Measurements from ENCODE around the gene SH3BP4.
"Not testable (repeated sequence)": the region's sequence is repeated elsewhere in the genome, so short reads cannot be mapped to it uniquely, and the experiment has no call there.

Gene SH3BP4

DNA sequence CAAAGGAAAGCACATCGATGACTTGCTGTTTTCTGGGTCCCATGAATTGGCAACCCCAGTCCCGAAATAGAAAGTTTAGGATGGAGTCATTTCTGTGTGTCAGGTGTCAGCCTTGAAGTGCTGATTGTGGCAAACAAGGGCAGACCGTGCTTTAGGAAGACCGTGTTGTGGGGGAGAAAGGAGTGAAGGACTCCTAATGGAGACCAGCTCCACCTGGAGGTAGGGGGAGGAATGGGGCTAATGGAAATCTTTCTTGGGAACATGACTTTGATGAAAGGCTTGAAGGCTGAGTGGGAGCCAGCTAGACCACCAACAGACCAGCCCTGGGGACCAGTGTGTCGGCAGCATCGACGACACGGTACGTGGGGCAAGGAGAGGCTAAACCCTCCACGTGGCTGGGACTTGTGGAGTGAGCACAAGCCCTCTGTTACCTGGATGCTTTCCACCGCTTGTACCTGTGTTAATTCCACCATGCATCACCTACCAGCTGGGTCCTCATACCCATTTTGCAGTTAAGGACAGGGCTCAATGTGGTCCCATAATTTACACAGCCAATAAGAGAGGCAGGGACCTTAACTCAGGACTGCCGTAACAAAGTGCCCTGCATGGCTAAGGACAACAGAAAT lies 104.2 kb downstream of the SH3BP4 start:
- DNase-seq (ENCODE audit: low read depth): peak; percentile 37

DNA sequence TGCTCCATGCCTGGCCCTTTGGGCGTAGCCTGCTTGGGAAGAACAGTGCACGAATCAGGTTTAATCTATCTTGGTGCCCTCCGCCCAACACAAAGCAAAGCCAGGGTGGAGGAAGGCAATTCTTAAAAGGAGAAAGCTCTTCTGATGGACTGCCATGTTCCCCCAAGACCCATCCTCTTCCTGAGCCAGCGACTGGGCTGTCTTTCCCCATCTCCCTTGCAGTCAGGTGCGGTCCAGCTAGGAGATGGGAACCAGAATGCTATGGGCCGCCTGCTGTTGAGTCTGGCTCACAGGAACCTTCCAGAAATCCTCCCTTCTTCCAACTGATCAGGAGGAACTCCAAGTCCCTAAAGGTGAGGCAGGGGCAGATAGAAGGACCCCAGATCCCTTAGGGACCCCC lies 105.0 kb downstream of the SH3BP4 start:
- no peak for DNase-seq (ENCODE audit: low read depth)

DNA sequence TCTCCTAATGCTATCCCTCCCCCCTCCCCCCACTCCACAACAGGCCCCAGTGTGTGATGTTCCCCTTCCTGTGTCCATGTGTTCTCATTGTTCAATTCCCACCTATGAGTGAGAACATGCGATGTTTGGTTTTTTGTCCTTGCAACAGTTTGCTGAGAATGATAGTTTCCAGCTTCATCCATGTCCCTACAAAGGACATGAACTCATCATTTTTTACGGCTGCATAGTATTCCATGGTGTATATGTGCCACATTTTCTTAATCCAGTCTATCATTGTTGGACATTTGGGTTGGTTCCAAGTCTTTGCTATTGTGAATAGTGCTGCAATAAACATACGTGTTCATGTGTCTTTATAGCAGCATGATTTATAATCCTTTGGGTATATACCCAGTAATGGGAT lies 105.8 kb downstream of the SH3BP4 start:
- DNase-seq (ENCODE audit: low read depth): not testable (repeated sequence)

DNA sequence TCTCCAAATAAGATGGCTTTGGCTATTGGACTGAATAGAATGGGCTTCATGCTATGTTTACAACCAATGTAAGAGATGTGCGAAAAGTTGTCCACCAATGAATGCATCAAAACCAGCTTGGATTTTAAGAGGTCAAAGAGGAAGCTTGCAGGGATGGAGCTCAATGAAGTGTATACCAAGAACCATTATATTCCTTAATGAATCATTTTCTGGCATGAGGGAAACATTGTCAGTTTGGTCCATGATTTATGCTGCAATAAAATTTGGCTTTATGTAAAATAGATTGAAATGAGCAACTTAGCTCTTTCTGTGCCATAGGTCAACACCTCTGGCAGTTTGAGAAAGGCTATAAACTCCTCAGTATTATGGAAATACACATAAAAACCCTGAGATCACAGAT lies 107.3 kb downstream of the SH3BP4 start:
- DNase-seq (ENCODE audit: low read depth): peak; percentile 58

DNA sequence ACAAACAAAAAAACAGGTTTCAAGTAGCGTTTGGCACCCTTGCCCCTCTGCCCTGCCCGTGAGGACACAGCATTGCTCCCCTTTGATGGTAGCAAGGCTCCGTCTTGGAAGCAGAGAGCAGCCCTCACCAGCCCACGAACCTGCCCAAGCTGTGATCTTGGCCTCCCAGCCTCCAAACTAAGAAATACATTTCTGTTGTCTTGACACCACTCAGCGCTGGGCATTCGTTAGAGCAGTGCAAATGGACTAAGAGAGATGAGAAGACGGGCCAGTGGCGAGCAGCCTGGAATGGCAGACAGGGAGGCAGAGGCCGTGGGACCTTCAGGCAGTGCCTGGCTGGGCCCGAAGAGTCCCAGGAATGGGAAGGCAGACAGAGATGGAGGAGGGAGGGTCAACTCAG lies 109.8 kb downstream of the SH3BP4 start:
- no peak for DNase-seq (ENCODE audit: low read depth)

DNA sequence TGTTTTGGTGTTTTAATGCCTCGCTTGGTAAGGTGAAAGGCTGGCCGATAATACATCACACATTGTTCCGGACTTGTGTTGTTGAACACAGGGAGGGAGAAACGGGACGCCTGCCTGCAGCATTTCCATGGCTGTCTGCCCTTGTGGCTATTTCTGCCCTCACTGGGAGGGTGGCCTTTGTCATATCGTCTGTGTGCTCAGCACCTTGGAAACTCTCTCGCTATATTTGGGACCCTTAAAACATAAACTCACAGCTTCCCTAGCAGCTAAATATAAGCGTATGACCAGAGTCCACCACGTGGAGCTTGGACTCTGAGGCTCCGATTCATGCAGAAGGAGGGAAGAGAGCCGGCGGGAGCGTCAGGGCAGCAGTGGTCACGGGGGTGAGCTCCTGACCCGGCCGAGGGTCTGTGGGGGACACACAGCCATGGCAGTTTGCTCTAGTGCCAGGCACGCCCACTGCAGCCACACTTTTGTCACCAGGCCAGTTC lies 111.7 kb downstream of the SH3BP4 start:
- DNase-seq (ENCODE audit: low read depth): no peak

DNA sequence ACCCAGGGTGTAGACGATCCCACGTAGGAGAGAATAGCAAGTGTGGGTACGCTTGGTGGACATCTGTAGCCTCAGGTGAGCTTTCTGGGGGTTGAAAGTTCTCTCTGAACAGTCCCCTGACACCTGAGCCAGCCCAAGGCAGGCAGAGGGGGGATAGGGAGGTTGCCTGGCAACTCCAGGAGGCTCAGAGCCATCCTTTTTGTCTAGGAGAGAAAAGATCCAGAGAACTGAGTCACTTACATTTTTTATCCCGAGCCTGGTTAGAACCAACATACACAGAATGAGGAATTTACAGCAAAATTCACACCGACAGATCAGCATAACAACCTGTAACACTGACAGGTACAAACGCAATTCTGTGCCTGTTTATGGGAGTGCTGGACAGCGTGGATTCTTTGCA lies 113.2 kb downstream of the SH3BP4 start:
- DNase-seq (ENCODE audit: low read depth): peak; percentile 34

DNA sequence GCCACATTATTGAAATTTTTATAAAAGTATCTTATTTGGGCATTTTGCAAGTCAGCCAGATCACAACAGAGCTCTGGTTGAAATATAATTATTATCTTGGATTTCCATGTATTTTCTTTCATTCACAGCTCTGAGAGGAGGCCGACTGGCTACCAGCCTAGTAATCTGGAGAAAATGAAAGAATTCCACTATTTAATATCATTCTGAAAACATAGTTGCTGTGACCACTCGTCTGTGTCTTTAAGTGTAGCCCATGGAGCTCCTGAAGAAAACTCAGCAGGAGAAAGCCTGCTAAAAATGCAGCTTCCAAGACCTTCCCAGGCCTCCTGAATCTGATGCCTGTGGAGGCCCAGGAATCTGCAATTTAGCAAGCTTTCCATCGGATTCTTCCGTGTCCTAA lies 114.7 kb downstream of the SH3BP4 start:
- no peak for DNase-seq (ENCODE audit: low read depth)

DNA sequence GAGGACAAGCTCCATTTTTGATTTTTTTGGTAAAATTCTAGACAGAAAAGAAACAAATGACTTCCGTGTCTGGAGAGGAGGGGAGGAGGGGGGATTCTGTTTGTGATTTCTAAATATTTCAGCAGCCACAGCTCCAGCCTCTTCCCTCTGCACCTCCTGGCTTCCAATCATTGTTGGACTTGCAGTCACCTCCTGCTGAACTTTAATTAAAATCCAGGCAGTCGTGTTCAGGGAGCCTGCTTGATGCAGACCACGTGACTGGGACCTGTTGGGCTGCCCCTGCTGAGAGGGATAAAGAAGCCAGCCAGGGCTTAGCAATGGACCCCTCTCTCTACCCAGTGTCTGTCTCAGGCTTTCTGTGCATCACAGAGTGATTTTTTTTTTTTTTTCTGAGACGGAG lies 115.1 kb downstream of the SH3BP4 start:
- DNase-seq (ENCODE audit: low read depth): no peak

DNA sequence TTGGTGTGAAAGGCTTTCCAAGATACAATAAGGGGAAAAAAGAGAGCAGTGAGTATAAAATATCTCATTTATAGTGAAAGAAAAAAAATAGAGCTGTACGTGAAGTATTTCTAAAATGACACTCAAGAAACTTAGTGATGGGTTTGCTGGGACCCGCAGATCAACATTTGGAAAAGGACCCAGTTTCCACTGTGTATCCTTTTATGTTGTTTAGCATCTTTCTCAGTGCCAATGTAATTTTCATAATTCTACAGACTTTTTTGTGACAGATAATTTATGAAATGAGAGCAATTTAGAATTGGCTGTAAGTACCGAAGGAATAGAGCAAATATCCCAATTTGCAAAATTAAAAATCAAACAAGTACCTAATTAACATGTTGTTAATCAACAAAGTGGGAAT lies 116.9 kb downstream of the SH3BP4 start:
- DNase-seq (ENCODE audit: low read depth): no peak

DNA sequence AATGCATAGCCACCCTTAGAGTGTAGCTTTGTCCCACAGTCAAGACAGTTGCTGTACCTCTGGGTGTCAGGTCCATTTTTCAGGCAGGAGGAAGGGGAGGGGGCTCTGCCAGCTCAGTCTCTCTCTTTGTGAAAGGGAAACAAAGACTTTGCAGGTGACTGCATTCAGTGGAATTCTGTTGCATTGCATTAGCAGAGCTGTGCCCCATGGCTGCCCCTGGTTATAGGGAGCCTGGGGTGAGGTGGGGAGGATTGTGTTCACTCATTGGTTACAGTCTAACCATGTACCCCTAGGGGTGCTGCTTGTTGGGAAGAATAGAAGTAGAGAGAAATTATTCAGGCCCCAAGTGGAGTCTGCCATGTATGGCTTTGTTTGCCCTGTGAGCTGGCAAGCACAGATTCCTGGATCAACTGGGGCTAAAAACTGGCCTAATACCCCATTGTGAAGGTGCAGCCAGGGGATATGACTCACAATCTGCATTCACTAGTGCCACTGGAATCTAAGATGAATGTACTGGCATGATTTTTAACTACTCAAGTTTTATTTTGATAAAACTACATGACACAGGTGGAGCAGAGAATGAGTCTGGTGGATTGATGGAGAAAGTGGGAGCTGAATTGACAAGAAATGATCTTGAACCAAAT lies 118.4 kb downstream of the SH3BP4 start:
- peak; percentile 33 for DNase-seq (ENCODE audit: low read depth)

DNA sequence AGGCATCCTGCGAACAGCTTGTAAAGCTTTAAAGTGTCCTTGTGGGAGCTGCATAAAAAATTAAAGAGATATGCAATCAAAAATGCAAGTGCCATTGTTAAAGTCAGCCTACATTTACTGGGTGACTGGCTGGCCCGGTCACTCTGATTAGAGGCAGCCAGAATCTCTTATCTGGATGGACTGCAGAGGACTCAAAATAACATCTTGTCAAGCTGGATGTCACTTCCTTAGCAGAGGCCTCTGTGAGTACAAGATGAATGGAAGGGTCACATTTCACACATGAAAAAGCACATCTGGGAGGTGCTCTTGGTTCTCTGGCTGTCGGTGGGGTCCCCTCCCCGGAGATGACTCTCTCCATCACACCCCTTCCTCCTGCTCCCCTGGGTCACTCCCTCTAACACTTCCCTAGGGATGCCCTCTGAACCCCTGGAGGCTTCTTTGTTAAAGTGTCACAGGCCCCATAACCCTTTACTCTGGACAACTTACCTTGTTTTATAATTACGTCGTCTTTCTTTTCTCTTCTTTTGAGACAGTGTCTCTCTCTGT lies 122.1 kb downstream of the SH3BP4 start:
- no peak for DNase-seq (ENCODE audit: low read depth)

DNA sequence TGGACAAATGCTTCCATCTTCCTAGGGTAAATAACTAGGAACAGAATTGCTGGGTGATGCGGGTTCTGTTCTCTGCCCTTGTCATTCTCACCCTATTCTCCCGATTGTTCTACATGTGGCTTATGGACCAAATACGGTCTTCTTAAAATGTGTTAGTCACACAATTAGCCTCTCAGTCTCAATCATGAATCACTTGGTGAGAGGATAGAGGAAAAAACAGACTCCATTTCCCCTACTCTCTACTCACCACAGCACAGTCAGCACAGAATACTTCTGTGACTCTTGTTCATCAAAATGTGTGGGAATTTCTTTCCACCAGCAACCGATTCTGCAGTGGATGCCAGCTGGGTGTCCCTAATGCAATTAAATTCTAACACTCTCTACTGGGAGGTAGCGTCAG lies 125.2 kb downstream of the SH3BP4 start:
- peak; percentile 59 for DNase-seq (ENCODE audit: low read depth)

DNA sequence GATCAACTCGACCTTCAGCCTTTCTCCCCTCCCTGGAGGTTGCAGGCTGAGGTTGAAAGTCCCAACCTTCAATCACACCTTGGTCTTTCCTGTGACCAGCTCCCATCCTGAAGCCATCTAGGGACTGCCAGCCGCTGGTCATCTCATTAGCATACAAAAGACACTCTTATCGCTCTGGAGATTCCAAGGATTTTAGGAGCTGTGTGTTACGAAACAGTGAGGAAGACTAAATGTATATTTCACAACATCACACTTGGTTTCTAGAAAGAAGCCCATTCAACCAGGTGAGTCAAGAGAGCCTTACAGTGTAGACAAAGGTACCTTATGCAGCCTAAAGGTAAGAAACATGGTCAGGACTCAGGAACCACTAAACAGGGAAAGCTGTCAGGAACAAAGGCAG lies 126.4 kb downstream of the SH3BP4 start:
- no peak for DNase-seq (ENCODE audit: low read depth)

DNA sequence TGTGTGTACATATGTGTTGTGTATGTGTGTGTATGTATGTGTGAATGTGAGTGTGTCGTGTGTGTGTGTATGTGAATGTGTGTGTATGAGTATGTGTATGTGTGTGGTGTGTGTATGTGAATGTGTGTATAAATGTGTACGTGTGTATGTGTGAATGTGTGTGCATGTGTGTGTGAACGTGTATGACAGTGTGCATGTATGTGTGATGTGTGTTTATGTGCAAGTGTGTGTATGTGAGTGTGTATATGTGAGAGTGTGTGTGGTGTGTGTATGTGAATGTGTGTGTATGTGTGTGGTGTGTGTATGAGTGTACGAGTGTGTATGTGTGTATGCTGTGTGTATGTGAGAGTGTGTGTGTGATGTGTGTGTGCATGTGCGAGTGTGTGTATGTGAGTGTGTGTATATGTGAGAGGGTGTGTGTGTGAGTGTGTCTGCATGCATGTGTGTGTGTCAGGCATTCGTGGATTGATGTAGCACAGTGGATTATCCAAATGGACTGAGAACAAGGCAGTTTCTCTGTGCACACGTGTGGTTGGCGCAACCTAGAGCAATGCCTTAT lies 127.2 kb downstream of the SH3BP4 start:
- DNase-seq (ENCODE audit: low read depth): no peak

DNA sequence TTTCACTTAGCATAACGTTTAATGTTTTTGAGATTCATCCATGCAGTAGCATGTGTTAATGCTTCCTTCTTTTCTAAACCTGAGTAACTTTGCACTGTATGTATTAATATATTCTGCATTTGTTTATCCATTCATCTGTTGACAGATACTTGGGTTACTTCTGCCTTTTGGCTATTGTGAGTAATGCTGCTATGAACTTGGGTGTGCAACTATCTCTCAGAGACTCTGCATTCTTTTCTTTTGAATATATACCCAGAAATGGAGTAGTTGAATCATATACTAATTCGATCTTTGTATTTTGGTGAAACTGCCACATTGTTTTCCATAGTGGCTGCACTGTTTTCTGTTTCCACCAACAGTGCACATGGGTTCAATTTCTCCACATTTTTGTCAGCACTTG lies 128.3 kb downstream of the SH3BP4 start:
- DNase-seq (ENCODE audit: low read depth): peak; percentile 72

DNA sequence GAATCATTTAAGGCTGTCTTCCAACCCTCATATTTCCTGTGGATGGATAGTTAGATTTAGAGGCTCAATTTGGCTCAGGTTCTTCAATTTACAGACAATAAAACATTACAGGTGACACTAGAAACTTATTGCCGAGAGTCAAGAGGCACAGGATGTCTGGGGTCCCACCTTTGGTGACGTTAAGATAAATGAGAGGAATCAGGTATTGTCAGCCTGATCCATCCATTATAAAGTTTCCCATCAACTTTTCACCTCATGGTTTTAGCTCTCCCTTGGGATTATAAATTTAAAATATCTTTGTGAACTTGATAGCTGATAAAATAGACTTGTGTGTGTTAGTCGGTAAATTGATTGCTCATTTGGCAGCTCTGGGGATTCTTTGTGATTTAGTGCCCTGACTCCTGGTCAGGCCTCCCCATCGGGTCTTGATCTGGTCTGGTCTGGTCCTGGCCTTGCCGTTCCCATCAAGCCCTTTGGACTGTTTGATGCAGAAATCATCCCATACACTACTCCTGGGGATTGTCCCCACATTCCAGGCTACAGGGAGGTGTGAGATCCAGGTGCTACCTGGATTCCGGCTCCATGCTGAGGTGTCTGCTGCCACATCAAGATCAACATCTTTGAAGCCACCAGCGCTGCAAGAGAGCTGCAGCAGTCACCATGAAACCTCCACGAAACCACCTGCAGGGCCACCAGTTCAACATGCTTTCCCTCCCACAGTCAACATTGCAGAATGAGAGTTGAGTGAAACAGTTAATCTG lies 130.9 kb downstream of the SH3BP4 start:
- no peak for DNase-seq (ENCODE audit: low read depth)

DNA sequence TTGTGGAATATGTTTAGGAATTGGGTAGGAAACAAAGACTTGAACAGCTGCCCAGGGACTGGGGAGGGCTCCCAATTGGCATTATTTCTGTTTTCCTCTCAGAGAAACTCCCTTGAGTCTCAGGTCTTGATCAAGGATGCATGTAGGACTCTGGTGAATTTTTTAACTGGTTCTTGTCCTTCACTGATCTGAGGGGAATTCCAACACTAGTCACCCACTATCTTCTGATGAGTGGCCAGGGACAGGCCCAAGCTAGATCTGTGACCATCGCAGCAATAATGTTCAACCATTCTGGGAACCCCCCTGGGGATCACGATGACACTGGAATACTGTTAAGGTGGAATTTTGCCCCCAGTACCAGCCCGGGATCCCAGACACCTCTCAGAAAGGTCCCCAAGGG lies 132.0 kb downstream of the SH3BP4 start:
- DNase-seq (ENCODE audit: low read depth): no peak

DNA sequence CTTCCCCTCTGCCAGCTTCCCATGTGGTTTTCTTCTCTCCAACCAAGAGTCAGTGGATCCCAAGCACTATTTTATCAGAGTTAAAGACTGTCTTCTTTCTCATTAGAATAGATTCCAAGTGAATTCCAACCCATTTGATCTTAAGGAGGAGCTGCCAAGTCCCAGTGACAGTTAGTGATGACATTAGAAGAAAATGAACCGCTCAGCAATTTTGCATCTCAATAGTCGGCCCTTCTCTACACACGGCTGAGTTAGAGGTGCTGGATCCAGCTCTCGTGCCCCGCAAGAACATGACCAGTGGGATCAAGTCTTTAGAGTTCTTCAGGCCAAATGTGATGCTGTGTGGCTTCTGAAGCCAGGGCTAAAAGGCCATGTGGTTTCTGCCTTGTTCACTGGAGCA lies 132.6 kb downstream of the SH3BP4 start:
- no peak for DNase-seq (ENCODE audit: low read depth)

DNA sequence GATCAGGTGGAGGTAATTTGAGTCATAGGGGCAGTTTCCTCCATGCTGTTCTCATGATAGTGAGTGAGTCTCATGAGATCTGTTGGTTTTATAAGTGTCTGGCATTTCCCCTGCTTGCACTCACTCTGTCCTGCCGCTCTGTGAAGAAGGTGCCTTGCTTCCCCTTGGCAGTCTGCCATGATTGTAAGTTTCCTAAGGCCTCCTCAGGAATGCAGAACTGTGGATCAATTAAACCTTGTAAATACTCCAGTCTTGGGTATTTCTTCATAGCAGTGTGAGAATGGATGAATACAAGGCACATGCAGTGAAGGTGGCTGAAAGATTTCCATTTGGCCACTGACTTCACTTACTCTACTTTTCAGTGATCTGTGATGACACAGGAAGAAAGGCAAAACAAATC lies 133.7 kb downstream of the SH3BP4 start:
- DNase-seq (ENCODE audit: low read depth): peak; percentile 51

DNA sequence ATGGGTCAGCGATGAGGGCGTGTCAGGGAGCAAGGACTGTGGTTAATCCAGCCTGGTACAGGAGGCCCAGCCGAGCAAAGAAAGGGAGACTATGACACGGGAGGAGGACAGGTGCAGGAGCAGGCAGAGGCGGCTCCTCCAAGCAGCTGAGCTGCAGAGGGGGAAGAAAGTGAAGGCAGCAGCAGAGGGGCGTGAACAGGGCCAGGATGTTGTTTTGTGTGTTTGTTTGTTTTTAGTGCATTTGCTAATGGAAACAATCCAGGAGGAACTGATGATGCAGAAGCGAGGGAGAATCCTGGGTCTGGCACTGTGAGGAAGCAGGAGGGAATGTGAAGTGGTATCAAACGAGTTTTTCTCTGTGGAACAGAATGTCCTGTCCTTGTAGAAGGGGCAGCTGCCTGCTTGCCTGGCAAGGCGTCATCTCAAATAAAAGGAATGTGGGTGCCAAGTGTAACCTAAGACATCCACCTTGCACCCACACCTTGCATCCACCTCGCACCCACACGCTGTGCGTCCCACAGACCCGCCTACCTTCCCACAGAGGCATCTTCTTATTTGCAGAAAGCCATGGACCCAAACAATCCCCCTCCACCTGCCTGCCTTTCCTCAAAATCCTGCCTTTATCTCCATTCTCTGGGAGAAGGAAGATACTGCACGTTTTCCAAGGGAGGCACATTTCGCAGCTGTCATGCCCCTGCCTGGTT lies 134.8 kb downstream of the SH3BP4 start:
- DNase-seq (ENCODE audit: low read depth): no peak
